A673 (cell line): Measurements from ENCODE around the gene GPR78.

Experiments
- CTCF ChIP-seq: fragments of 300-800, 200-600 bp; sonication (generic); conservative IDR thresholded peaks from 2 replicates; pipeline ENCODE4 v1.5.1; 2017; ENCODE audit warnings: low read depth, mild to moderate bottlenecking, antibody characterized with exemption, low read length, moderate library complexity, mixed read lengths
- EZH2 ChIP-seq: fragments of 200-600 bp; sonication (generic); IDR thresholded peaks from 2 replicates; pipeline ENCODE4 v1.6.1; 2017; ENCODE audit warnings: borderline replicate concordance, low read depth, mild to moderate bottlenecking, mixed read lengths, antibody characterized with exemption, low read length; ENCODE audit not compliant: poor library complexity, severe bottlenecking

- TF ChIP-seq CTCF (no peak), EZH2 (no peak)
These were observed 20.5 kb upstream of the GPR78 start for GRCh38 chr4:8559524-8560264.
